NB4 (cell line): ENCODE results near the gene PELI2.

Experiments
- DNase-seq: peaks from one replicate; pipeline ENCODE4 v3.0.0; 2010; ENCODE audit warnings: low read depth
- H3K4me3 ChIP-seq: one replicate; pipeline ENCODE4 v1.5.1; 2011; ENCODE audit warnings: mild to moderate bottlenecking, low read depth, low read length, moderate library complexity
- MYC ChIP-seq: IDR thresholded peaks from 2 replicates; pipeline ENCODE4 v1.6.1; 2011; ENCODE audit warnings: low read depth, low read length
- POLR2A ChIP-seq: IDR thresholded peaks from 2 replicates; pipeline ENCODE4 v1.6.1; 2011; ENCODE audit warnings: mild to moderate bottlenecking; ENCODE audit not compliant: insufficient read length; ENCODE audit errors: extremely low read depth
- TF ChIP-seq, protein P1 (sequence below): IDR thresholded peaks from one replicate; pipeline ENCODE4 v1.5.1; 2012; ENCODE audit warnings: low read depth, low read length
- TF ChIP-seq, protein P2 (sequence below): IDR thresholded peaks from 2 replicates; pipeline ENCODE4 v1.6.1; 2011; ENCODE audit warnings: low read depth, low read length

Gene PELI2

DNA sequence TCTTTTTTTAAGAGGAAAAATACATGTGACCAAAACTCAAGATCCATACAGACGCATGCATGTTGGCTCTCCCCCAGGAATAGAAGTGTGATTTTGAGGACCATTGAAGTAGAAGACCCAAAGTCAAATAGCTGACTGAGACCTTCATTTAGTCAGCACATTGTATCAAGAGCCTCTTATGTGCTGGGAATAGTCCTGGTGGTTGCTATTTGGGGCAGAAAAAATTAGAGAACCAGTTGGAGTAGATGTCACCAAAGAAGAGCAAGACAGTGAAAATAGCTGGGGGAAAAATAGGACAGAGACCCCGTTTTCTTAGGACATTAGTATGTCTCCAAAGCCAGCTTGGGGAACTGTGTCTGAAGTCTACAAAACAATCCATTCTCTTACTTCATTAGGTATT lies 93.6 kb downstream of the PELI2 start:
- TF ChIP-seq POLR2A (no peak), MYC (no peak)
- TF ChIP-seq, protein P1, sequence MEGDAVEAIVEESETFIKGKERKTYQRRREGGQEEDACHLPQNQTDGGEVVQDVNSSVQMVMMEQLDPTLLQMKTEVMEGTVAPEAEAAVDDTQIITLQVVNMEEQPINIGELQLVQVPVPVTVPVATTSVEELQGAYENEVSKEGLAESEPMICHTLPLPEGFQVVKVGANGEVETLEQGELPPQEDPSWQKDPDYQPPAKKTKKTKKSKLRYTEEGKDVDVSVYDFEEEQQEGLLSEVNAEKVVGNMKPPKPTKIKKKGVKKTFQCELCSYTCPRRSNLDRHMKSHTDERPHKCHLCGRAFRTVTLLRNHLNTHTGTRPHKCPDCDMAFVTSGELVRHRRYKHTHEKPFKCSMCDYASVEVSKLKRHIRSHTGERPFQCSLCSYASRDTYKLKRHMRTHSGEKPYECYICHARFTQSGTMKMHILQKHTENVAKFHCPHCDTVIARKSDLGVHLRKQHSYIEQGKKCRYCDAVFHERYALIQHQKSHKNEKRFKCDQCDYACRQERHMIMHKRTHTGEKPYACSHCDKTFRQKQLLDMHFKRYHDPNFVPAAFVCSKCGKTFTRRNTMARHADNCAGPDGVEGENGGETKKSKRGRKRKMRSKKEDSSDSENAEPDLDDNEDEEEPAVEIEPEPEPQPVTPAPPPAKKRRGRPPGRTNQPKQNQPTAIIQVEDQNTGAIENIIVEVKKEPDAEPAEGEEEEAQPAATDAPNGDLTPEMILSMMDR, result no peak
- TF ChIP-seq, protein P2, sequence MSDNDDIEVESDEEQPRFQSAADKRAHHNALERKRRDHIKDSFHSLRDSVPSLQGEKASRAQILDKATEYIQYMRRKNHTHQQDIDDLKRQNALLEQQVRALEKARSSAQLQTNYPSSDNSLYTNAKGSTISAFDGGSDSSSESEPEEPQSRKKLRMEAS, result no peak
- no peak for DNase-seq
- H3K4me3 ChIP-seq, result no peak overlapping the region

DNA sequence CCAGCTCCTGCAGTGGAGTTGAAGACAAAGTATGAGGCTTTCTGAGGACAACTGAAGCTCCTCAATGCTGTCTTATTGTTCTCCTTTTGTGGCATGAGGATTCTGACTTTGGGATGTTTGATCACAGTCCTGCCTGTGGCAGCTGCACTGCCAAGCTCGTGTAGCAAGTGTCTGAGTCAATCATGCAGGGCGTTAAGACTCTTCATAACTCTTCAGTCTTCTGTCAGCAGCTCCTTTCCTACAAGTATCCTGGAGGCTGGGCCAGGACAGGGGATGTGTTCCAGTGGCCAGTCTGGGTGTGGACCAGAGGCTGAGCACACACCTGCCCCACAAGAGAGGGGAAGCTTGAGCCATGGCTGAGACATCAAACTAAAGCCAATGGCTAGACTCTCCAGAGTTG lies 94.3 kb downstream of the PELI2 start:
- no peak overlapping the region for H3K4me3 ChIP-seq
- DNase-seq, result no peak
- no peak for TF ChIP-seq MYC
- TF ChIP-seq, protein P1, result no peak
- TF ChIP-seq, protein P2, result no peak
- no peak for TF ChIP-seq POLR2A

GRCh38 chr14:56213306-56213705 lies 95.1 kb downstream of the PELI2 start:
- H3K4me3 ChIP-seq, result no peak overlapping the region
- TF ChIP-seq, protein P1, result no peak
- TF ChIP-seq, protein P2, result no peak
- TF ChIP-seq POLR2A (no peak), MYC (no peak)
- DNase-seq, result no peak

DNA sequence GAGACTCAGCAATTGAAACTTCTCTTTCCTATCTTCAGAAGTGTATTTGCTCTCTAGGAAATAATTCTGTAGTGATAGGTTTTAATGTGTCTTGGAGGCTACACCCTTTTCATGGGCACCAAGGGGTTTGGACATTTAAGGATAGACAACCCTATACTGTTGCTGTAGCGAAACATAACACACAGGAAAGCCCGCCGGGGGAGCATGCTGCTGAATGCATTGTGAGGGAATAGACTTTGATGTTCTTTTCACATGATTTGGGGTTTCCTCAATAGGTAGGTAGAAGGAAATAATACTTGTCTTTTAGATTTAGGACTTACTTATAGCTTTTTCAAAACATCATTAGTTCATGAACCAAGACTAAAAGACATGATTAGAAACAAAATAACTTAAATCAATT lies 97.0 kb downstream of the PELI2 start:
- TF ChIP-seq MYC (no peak), POLR2A (no peak)
- TF ChIP-seq, protein P2, result no peak
- TF ChIP-seq, protein P1, result no peak
- H3K4me3 ChIP-seq, result no peak overlapping the region

DNA sequence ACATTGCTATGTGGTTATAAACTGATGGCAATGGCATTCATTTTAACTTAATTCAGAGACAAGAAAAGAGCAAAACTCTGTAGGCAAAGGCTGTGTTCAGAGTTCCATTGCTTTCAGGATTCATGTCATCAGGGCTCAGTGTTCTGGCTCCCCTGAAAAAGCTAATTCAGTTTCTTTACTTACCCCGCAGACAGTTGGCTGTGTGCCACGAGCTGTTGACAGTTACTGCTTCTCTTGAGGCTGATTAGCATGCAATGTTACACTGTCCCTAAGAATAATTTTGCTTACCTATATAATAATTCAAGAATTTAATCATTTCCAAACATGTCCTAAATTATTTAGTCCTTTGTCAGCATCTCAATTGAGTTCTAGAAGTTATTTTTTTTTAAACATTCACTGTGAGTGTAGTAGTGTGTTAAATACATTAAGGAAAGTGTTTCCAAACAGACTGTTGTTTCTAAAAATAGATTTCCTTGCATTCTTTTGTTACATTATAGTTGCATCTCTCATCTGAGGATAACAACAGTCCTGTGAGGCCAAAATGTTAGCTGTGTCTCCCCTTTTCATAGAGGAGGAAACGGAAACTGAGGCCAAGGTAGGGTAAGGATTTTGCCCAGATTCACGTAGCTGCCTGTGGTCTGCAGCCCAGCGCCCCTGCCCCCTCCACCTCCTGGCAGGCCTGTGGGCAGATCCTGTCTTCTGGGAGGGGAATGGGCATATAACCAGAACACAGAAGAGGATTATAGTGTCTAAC lies 98.6 kb downstream of the PELI2 start:
- TF ChIP-seq, protein P2, result no peak
- TF ChIP-seq MYC (no peak), POLR2A (no peak)
- TF ChIP-seq, protein P1, result no peak
- peak; percentile 2 for DNase-seq
- H3K4me3 ChIP-seq, result no peak overlapping the region

More for the DNA sequence above, 97.0 kb downstream of the PELI2 start:
- DNase-seq, result no peak
